ENCODE results near the gene C9orf72. TPM values are rescaled to one million over a fixed set of nuclear protein-coding genes. Genes with fewer than 3 reads are reported as not detected.

The C9orf72 gene
- total and polyA plus RNA-seq, 2 experiments from 2014 or later = 11.6 to 27.8 TPM

DNA sequence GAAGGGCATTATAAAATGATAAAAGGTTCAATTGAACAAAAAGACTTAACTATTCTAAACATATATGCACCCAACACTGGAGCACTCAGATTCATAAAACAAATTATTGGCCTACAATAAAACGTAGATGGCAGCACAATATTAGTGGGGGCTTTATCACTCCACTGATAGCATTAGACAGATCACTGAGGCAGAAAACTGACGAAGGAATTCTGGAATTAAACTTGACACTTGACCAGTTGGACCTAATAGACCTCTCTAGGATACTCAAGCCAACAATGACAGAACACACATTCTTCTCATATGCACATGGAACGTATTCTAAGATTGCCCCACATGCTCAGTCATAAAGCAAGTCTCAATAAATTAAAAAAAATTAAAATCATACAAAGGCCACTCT, 18.4 kb upstream of the C9orf72 start:
- Histone ChIP-seq H3K4me1 (ENCODE audit: insufficient read depth) (no peaks in the 10 kb centered on the region), H4K20me1 (replicated peaks; ENCODE audit: insufficient read depth) (no peaks in the 10 kb centered on the region), H2AFZ (no peak overlapping the region), H3K4me2 (no peak overlapping the region), H3K27me3 (ENCODE audit: insufficient read depth) (no peaks in the 10 kb centered on the region), H3K36me3 (ENCODE audit: insufficient read depth) (no peaks in the 10 kb centered on the region), H3K27ac (ENCODE audit: low read depth) (no peak overlapping the region), H3F3A (replicated peaks; ENCODE audit: low read depth) (no peaks in the 10 kb centered on the region), H3K4me3 (no peak overlapping the region), H3K9me2 (ENCODE audit: insufficient read depth) (no peaks in the 10 kb centered on the region), H3K79me2 (replicated peaks; ENCODE audit: insufficient read depth) (no peaks in the 10 kb centered on the region)
- Mint-ChIP-seq H3K4me1 (no peaks in the 10 kb centered on the region), H3K36me3 (ENCODE audit: low read depth) (no peaks in the 10 kb centered on the region), H3K27me3 (ENCODE audit: insufficient read depth, low read depth, poor library complexity) (peaks cover 3% of the 10 kb centered on the region), H3K9me3 (no peaks in the 10 kb centered on the region), H3K27ac (no peak overlapping the region), H3K4me3 (no peak overlapping the region)
- DNase-seq (ENCODE audit: low spot score) = no peak
- no peak for TF ChIP-seq STAT1 (IDR thresholded peaks at IDR 0.05; ENCODE audit: unreplicated experiment)
- no peak for TF ChIP-seq NANOG (IDR thresholded peaks at IDR 0.05; ENCODE audit: borderline replicate concordance)
- TF ChIP-seq, protein P1, sequence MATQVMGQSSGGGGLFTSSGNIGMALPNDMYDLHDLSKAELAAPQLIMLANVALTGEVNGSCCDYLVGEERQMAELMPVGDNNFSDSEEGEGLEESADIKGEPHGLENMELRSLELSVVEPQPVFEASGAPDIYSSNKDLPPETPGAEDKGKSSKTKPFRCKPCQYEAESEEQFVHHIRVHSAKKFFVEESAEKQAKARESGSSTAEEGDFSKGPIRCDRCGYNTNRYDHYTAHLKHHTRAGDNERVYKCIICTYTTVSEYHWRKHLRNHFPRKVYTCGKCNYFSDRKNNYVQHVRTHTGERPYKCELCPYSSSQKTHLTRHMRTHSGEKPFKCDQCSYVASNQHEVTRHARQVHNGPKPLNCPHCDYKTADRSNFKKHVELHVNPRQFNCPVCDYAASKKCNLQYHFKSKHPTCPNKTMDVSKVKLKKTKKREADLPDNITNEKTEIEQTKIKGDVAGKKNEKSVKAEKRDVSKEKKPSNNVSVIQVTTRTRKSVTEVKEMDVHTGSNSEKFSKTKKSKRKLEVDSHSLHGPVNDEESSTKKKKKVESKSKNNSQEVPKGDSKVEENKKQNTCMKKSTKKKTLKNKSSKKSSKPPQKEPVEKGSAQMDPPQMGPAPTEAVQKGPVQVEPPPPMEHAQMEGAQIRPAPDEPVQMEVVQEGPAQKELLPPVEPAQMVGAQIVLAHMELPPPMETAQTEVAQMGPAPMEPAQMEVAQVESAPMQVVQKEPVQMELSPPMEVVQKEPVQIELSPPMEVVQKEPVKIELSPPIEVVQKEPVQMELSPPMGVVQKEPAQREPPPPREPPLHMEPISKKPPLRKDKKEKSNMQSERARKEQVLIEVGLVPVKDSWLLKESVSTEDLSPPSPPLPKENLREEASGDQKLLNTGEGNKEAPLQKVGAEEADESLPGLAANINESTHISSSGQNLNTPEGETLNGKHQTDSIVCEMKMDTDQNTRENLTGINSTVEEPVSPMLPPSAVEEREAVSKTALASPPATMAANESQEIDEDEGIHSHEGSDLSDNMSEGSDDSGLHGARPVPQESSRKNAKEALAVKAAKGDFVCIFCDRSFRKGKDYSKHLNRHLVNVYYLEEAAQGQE (IDR thresholded peaks at IDR 0.05; ENCODE audit: unreplicated experiment) = no peak
- TF ChIP-seq ZNF331 (CRISPR knock-in tag; IDR thresholded peaks at IDR 0.05; ENCODE audit: low read depth) = no peak
- TF ChIP-seq, protein P2, sequence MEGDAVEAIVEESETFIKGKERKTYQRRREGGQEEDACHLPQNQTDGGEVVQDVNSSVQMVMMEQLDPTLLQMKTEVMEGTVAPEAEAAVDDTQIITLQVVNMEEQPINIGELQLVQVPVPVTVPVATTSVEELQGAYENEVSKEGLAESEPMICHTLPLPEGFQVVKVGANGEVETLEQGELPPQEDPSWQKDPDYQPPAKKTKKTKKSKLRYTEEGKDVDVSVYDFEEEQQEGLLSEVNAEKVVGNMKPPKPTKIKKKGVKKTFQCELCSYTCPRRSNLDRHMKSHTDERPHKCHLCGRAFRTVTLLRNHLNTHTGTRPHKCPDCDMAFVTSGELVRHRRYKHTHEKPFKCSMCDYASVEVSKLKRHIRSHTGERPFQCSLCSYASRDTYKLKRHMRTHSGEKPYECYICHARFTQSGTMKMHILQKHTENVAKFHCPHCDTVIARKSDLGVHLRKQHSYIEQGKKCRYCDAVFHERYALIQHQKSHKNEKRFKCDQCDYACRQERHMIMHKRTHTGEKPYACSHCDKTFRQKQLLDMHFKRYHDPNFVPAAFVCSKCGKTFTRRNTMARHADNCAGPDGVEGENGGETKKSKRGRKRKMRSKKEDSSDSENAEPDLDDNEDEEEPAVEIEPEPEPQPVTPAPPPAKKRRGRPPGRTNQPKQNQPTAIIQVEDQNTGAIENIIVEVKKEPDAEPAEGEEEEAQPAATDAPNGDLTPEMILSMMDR (conservative IDR thresholded peaks at IDR 0.05; ENCODE audit: low read depth in 2 of 2) = no peak
- no peak for TF ChIP-seq CREB1 (CRISPR knock-in tag; IDR thresholded peaks at IDR 0.05; ENCODE audit: low read depth)
- TF ChIP-seq EZH2phosphoT487 (IDR thresholded peaks at IDR 0.05; ENCODE audit: unreplicated experiment) = no peak
- no peak for TF ChIP-seq ZNF114 (CRISPR knock-in tag; IDR thresholded peaks at IDR 0.05)
- TF ChIP-seq JUNB (IDR thresholded peaks at IDR 0.05; ENCODE audit: unreplicated experiment) = no peak
- no peak for TF ChIP-seq POLR2AphosphoS5 (IDR thresholded peaks at IDR 0.05; ENCODE audit: low read depth)
- TF ChIP-seq EZH2 (IDR thresholded peaks at IDR 0.05; ENCODE audit: low read depth, unreplicated experiment) = no peak
- ATAC-seq = no peak

GRCh38 chr9:27591093-27591492, 17.8 kb upstream of the C9orf72 start:
- Histone ChIP-seq H4K20me1 (replicated peaks; ENCODE audit: insufficient read depth) (no peaks in the 10 kb centered on the region), H2AFZ (no peak overlapping the region), H3K4me1 (ENCODE audit: insufficient read depth) (no peaks in the 10 kb centered on the region), H3K4me2 (no peak overlapping the region), H3K9me2 (ENCODE audit: insufficient read depth) (no peaks in the 10 kb centered on the region), H3F3A (replicated peaks; ENCODE audit: low read depth) (no peaks in the 10 kb centered on the region), H3K4me3 (no peak overlapping the region), H3K27ac (ENCODE audit: low read depth) (no peak overlapping the region), H3K79me2 (replicated peaks; ENCODE audit: insufficient read depth) (no peaks in the 10 kb centered on the region), H3K36me3 (ENCODE audit: insufficient read depth) (no peaks in the 10 kb centered on the region), H3K27me3 (ENCODE audit: insufficient read depth) (no peaks in the 10 kb centered on the region)
- Mint-ChIP-seq H3K9me3 (no peaks in the 10 kb centered on the region), H3K36me3 (ENCODE audit: low read depth) (no peaks in the 10 kb centered on the region), H3K4me3 (no peak overlapping the region), H3K4me1 (no peaks in the 10 kb centered on the region), H3K27ac (no peak overlapping the region), H3K27me3 (ENCODE audit: insufficient read depth, low read depth, poor library complexity) (peaks cover 3% of the 10 kb centered on the region)
- DNase-seq (ENCODE audit: low spot score) (peak; percentile 8), ATAC-seq (no peak)
- TF ChIP-seq, protein P3, sequence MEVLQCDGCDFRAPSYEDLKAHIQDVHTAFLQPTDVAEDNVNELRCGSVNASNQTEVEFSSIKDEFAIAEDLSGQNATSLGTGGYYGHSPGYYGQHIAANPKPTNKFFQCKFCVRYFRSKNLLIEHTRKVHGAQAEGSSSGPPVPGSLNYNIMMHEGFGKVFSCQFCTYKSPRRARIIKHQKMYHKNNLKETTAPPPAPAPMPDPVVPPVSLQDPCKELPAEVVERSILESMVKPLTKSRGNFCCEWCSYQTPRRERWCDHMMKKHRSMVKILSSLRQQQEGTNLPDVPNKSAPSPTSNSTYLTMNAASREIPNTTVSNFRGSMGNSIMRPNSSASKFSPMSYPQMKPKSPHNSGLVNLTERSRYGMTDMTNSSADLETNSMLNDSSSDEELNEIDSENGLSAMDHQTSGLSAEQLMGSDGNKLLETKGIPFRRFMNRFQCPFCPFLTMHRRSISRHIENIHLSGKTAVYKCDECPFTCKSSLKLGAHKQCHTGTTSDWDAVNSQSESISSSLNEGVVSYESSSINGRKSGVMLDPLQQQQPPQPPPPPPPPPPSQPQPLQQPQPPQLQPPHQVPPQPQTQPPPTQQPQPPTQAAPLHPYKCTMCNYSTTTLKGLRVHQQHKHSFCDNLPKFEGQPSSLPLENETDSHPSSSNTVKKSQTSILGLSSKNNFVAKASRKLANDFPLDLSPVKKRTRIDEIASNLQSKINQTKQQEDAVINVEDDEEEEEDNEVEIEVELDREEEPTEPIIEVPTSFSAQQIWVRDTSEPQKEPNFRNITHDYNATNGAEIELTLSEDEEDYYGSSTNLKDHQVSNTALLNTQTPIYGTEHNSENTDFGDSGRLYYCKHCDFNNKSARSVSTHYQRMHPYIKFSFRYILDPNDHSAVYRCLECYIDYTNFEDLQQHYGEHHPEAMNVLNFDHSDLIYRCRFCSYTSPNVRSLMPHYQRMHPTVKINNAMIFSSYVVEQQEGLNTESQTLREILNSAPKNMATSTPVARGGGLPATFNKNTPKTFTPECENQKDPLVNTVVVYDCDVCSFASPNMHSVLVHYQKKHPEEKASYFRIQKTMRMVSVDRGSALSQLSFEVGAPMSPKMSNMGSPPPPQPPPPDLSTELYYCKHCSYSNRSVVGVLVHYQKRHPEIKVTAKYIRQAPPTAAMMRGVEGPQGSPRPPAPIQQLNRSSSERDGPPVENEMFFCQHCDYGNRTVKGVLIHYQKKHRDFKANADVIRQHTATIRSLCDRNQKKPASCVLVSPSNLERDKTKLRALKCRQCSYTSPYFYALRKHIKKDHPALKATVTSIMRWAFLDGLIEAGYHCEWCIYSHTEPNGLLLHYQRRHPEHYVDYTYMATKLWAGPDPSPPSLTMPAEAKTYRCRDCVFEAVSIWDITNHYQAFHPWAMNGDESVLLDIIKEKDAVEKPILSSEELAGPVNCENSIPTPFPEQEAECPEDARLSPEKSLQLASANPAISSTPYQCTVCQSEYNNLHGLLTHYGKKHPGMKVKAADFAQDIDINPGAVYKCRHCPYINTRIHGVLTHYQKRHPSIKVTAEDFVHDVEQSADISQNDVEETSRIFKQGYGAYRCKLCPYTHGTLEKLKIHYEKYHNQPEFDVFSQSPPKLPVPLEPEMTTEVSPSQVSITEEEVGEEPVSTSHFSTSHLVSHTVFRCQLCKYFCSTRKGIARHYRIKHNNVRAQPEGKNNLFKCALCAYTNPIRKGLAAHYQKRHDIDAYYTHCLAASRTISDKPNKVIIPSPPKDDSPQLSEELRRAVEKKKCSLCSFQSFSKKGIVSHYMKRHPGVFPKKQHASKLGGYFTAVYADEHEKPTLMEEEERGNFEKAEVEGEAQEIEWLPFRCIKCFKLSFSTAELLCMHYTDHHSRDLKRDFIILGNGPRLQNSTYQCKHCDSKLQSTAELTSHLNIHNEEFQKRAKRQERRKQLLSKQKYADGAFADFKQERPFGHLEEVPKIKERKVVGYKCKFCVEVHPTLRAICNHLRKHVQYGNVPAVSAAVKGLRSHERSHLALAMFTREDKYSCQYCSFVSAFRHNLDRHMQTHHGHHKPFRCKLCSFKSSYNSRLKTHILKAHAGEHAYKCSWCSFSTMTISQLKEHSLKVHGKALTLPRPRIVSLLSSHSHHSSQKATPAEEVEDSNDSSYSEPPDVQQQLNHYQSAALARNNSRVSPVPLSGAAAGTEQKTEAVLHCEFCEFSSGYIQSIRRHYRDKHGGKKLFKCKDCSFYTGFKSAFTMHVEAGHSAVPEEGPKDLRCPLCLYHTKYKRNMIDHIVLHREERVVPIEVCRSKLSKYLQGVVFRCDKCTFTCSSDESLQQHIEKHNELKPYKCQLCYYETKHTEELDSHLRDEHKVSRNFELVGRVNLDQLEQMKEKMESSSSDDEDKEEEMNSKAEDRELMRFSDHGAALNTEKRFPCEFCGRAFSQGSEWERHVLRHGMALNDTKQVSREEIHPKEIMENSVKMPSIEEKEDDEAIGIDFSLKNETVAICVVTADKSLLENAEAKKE (CRISPR knock-in tag; IDR thresholded peaks at IDR 0.05) = no peak
- TF ChIP-seq CREB1 (CRISPR knock-in tag; IDR thresholded peaks at IDR 0.05; ENCODE audit: low read depth) (no peak), EZH2 (IDR thresholded peaks at IDR 0.05; ENCODE audit: low read depth, unreplicated experiment) (no peak), JUNB (IDR thresholded peaks at IDR 0.05; ENCODE audit: unreplicated experiment) (no peak)
